ENCODE measurements around the gene WDR5B. TPM values are rescaled to one million over a fixed set of nuclear protein-coding genes. Genes with fewer than 3 reads are reported as not detected.

The WDR5B gene
- total RNA-seq, 4 donors from 2014 or later = 2.5 to 3.3 (median 3.0) TPM

DNA sequence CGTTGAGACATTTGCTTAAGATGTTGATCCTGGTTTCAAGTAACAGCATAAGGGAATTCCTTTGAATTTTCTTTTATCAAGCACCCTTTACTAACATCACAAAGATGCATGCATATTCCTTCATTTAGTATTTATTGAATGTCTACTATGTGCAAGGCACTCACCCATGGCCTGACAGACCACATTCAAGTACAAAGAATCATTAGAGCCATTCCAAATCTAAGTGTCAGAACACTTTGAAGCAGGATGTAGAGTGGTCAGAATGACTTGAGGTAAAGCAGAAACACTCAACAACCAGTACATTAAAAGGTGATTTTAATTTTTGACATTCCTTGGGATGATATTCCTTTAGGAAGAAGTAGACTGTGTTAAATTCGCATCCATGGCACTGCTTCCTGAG, 6.0 kb upstream of the WDR5B start:
- Histone ChIP-seq H3K27ac (replicated peaks in 1 of 4) (no peak overlapping the region), H3K4me3 (no peak overlapping the region), H3K27me3 (no peaks in the 10 kb centered on the region), H3K9me3 (no peaks in the 10 kb centered on the region), H3K4me1 (peaks cover 6 to 9% (median 6%) of the 10 kb centered on the region in 4 donors), H3K36me3 (peaks cover 25 to 39% (median 30%) of the 10 kb centered on the region in 4 donors)
- no peak for DNase-seq (ENCODE audit: extremely low spot score)
- intact Hi-C loops (cut with DNase I) = no loop called here
- WGBS = 92% methylated on average over 2 of the region's 2 CpGs
- TF ChIP-seq POLR2AphosphoS5 (IDR thresholded peaks at IDR 0.05) (no peak), EP300 (IDR thresholded peaks at IDR 0.05) (no peak), POLR2A (IDR thresholded peaks at IDR 0.05; ENCODE audit: low read depth) (no peak)
- TF ChIP-seq, protein P1, sequence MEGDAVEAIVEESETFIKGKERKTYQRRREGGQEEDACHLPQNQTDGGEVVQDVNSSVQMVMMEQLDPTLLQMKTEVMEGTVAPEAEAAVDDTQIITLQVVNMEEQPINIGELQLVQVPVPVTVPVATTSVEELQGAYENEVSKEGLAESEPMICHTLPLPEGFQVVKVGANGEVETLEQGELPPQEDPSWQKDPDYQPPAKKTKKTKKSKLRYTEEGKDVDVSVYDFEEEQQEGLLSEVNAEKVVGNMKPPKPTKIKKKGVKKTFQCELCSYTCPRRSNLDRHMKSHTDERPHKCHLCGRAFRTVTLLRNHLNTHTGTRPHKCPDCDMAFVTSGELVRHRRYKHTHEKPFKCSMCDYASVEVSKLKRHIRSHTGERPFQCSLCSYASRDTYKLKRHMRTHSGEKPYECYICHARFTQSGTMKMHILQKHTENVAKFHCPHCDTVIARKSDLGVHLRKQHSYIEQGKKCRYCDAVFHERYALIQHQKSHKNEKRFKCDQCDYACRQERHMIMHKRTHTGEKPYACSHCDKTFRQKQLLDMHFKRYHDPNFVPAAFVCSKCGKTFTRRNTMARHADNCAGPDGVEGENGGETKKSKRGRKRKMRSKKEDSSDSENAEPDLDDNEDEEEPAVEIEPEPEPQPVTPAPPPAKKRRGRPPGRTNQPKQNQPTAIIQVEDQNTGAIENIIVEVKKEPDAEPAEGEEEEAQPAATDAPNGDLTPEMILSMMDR (IDR thresholded peaks at IDR 0.05) = no peak

DNA sequence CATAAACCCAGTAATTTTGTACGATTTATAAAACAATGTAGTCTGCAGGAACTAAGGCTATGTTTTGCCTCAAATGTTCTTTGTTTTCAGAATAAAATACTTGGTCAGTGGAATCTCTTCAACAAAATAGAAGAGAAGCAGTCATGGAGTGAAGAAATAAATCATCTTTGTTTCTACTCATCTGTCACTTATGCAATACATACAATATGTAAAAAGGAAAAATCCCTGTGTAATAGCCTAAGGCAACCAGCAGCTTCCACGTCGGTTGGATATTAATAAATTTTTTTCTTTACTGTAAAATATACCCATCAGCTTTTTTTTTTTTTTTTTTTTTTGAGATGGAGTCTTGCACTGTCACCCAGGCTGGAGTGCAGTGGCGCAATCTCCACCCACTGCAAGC, 5.2 kb upstream of the WDR5B start:
- no peaks in the 10 kb centered on the region for H3K9me3 ChIP-seq
- WGBS = 66% methylated on average over 4 of the region's 4 CpGs
- intact Hi-C loops (cut with DNase I) = no loop called here
- H3K4me1 ChIP-seq = peaks cover 7 to 12% (median 9%) of the 10 kb centered on the region in 4 donors
- H3K27ac ChIP-seq (replicated peaks in 1 of 4) = no peak overlapping the region
- H3K27me3 ChIP-seq = no peaks in the 10 kb centered on the region
- DNase-seq (ENCODE audit: extremely low spot score) = no peak
- no peak overlapping the region for H3K4me3 ChIP-seq
- H3K36me3 ChIP-seq = peaks cover 18 to 31% (median 22%) of the 10 kb centered on the region in 4 donors
- TF ChIP-seq POLR2A (IDR thresholded peaks at IDR 0.05; ENCODE audit: low read depth) = no peak
- TF ChIP-seq, protein P1 (IDR thresholded peaks at IDR 0.05) = no peak
- TF ChIP-seq EP300 (IDR thresholded peaks at IDR 0.05) = no peak
- TF ChIP-seq POLR2AphosphoS5 (IDR thresholded peaks at IDR 0.05) = no peak

DNA sequence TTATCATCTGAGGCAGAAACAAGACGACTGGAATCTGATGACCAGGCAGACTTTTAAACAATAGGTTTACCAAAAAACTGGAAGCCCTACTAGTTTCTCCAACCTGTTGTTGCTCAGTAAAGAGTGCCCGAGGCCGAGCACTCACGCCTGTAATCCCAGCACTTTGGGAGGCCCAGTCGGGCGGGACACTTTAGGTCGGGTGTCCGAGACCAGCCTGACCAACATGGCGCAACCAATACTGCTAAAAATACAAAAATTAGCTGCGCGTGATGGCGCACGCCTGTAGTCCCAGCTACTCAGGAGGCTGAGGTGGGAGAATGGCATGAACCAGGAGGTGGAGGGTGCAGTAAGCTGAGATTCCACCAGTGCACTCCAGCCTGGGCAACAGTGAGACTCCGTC, 1.1 kb upstream of the WDR5B start:
- Histone ChIP-seq H3K36me3 (peaks cover 4 to 25% (median 8%) of the 10 kb centered on the region in 4 donors), H3K27ac (replicated peaks in 1 of 4) (peak overlapping the region in 3 of 4 donors; percentile 86 to 87 (median 87)), H3K9me3 (no peaks in the 10 kb centered on the region), H3K4me1 (peaks cover 27 to 39% (median 34%) of the 10 kb centered on the region in 4 donors), H3K4me3 (peak overlapping the region; percentile 73 to 86 (median 75)), H3K27me3 (no peaks in the 10 kb centered on the region)
- intact Hi-C loops (cut with DNase I) = no loop called here
- no peak for DNase-seq (ENCODE audit: extremely low spot score)
- 47% methylated on average over 14 of the region's 14 CpGs for WGBS
- TF ChIP-seq POLR2AphosphoS5 (IDR thresholded peaks at IDR 0.05) = no peak

DNA sequence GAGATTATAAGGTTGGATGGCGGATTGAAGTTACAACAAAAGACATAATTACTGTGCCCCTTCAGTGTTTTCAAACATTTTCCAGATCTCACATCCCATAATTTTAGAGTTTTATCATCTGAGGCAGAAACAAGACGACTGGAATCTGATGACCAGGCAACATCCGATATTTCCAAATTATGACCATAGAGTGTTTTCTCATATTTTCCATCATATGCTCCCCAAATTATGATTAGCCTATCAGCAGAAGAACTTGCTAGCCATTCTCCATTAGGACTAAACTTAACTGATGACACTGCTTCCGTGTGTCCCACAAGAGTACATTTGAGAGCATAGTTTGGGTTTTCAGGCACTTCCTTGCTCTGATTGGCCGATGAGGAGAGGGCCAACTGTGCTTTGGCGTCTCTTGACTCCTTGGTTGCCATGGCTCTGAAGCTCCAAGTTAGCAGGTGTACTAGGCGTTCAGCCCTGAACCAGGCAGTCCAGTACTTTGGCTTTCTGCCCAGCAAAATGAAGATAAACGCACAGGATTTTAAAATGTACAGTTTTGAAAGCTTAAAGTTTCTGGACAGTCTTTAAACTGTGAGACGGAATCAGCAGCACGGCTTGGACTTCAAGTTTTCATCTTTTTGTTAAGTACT, 638 bp downstream of the WDR5B start:
- Histone ChIP-seq H3K9me3 (no peaks in the 10 kb centered on the region), H3K27me3 (no peaks in the 10 kb centered on the region), H3K4me1 (peaks cover 27 to 40% (median 35%) of the 10 kb centered on the region in 4 donors), H3K27ac (replicated peaks in 1 of 4) (peak overlapping the region; percentile 86 to 89 (median 87)), H3K36me3 (peaks cover 7 to 29% (median 16%) of the 10 kb centered on the region in 4 donors), H3K4me3 (peak overlapping the region; percentile 73 to 86 (median 75))
- TF ChIP-seq, protein P1 (IDR thresholded peaks at IDR 0.05) = no peak
- TF ChIP-seq EP300 (IDR thresholded peaks at IDR 0.05) (no peak), POLR2AphosphoS5 (IDR thresholded peaks at IDR 0.05) (no peak), POLR2A (IDR thresholded peaks at IDR 0.05; ENCODE audit: low read depth) (no peak)
- intact Hi-C loops (cut with DNase I) = loop anchor here (2.0 kb wide), 1 partner anchor 30 kb away; the partner anchor contains the start of gene FAM162A
- 22% methylated on average over 10 of the region's 10 CpGs for WGBS
- no peak for DNase-seq (ENCODE audit: extremely low spot score)

DNA sequence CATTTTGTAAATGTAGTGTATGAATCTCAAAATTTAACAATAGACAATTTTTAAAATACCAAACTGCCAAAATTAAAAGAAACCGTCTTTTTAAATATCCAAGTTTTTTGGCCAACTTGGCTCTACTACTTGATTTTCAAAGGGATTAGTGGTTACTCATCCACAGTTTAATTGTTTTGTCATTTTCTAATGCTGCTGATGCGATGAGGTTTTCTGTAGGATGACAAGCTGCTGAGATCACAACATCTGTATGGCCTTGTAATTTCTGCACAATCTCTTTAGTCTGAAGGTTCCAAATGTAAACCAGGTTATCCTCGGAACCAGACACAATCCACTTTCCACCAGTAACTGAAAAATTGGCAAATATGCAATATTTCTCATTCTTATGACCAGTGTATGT, 1.5 kb downstream of the WDR5B start:
- peaks cover 10 to 37% (median 25%) of the 10 kb centered on the region in 4 donors for H3K36me3 ChIP-seq

More for the DNA sequence above, 1.5 kb downstream of the WDR5B start:
- Histone ChIP-seq H3K4me3 (no peak overlapping the region), H3K4me1 (peaks cover 27 to 40% (median 35%) of the 10 kb centered on the region in 4 donors), H3K9me3 (no peaks in the 10 kb centered on the region), H3K27me3 (no peaks in the 10 kb centered on the region), H3K27ac (replicated peaks in 1 of 4) (peak overlapping the region in 1 of 4 donors; percentile 86)
- intact Hi-C loops (cut with DNase I) = loop anchor here (2.0 kb wide), 1 partner anchor 30 kb away; the partner anchor contains the start of gene FAM162A
- WGBS = 90% methylated on average over 3 of the region's 3 CpGs
- no peak for DNase-seq (ENCODE audit: extremely low spot score)
- TF ChIP-seq EP300 (IDR thresholded peaks at IDR 0.05) (no peak), POLR2A (IDR thresholded peaks at IDR 0.05; ENCODE audit: low read depth) (no peak), POLR2AphosphoS5 (IDR thresholded peaks at IDR 0.05) (no peak)
- TF ChIP-seq, protein P1 (IDR thresholded peaks at IDR 0.05) = no peak

All from esophagus muscularis mucosa (tissue), 4 donors.